ENCODE data around the gene SETD1B.

DNA sequence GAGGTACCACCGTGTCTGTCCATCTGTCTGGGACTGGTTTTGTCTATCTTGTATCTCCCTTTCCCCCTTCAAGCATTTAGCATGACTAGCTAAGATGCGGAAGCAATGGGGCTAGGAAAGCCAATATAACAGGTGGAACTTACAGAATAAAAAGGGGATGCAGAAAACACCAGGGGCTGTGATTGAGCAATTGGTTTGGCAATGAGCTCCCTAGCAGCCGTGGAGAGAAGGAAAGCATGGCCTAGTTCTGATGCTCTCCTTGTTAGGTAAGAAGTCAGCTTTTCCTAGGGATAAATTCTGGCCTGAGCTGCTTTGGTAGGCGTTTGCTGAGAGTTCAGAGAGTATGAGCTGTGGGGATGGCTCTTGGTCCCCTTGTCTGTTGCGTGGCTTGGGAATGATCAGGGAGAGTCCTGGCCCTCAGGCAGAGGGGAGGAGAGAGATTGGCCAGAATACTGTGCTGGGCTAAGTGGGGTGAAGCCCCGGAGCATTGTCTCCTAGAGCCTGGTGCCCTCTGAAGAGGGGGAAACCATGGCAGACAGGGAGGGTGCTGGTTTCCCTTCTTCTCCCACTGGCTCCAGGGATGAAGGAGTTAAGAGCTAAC lies 7.1 kb downstream of the SETD1B start:
- TF ChIP-seq, protein P1, sequence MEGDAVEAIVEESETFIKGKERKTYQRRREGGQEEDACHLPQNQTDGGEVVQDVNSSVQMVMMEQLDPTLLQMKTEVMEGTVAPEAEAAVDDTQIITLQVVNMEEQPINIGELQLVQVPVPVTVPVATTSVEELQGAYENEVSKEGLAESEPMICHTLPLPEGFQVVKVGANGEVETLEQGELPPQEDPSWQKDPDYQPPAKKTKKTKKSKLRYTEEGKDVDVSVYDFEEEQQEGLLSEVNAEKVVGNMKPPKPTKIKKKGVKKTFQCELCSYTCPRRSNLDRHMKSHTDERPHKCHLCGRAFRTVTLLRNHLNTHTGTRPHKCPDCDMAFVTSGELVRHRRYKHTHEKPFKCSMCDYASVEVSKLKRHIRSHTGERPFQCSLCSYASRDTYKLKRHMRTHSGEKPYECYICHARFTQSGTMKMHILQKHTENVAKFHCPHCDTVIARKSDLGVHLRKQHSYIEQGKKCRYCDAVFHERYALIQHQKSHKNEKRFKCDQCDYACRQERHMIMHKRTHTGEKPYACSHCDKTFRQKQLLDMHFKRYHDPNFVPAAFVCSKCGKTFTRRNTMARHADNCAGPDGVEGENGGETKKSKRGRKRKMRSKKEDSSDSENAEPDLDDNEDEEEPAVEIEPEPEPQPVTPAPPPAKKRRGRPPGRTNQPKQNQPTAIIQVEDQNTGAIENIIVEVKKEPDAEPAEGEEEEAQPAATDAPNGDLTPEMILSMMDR (IDR thresholded peaks at IDR 0.05), result no peak
- TF ChIP-seq EZH2phosphoT487 (IDR thresholded peaks at IDR 0.05), result no peak
- no peak for TF ChIP-seq EZH2 (IDR thresholded peaks at IDR 0.05)
